CD8-positive, alpha-beta memory T cell (primary cell): Measurements from ENCODE around the gene TTC9B. TPM values are rescaled to one million over a fixed set of nuclear protein-coding genes. Genes with fewer than 3 reads are reported as not detected.

Experiments used
- CTCF ChIA-PET: fragments of 350-600 bp; sonication (Branson Sonifier 250); formaldehyde crosslinking; loops from one replicate; lab custom pipeline; 2021; ENCODE audit warnings: antibody characterized with exemption; lab: Charles Lee
- POLR2A ChIA-PET: fragments of 350-600 bp; sonication (Branson Sonifier 250); formaldehyde crosslinking; loops from one replicate; lab custom pipeline; 2021; ENCODE audit warnings: antibody characterized with exemption; lab: Charles Lee
- DNase-seq, 5 donors: peaks; one replicate each; pipeline versions ENCODE4 v3.0.0 to v3.0.0-alpha.2; 2020 to 2022; ENCODE audit warnings: mixed read lengths in 1 of 5
- H3K27ac ChIP-seq: one replicate; pipeline ENCODE4 v1.7.0; 2013; ENCODE audit warnings: low read depth, mild to moderate bottlenecking, low read length, moderate library complexity
- H3K27me3 ChIP-seq: 2 replicates; pipeline ENCODE4 v1.7.0; 2013; ENCODE audit warnings: low read length, mild to moderate bottlenecking; ENCODE audit not compliant: insufficient read depth, poor library complexity, severe bottlenecking
- H3K36me3 ChIP-seq: 2 replicates; pipeline ENCODE4 v1.7.0; 2013; ENCODE audit warnings: mild to moderate bottlenecking, low read length, moderate library complexity; ENCODE audit not compliant: insufficient read depth
- H3K4me1 ChIP-seq: 2 replicates; pipeline ENCODE4 v1.7.0; 2013; ENCODE audit warnings: mild to moderate bottlenecking, low read length, moderate library complexity; ENCODE audit not compliant: insufficient read depth
- H3K4me3 ChIP-seq: 2 replicates; pipeline ENCODE4 v1.7.0; 2013; ENCODE audit warnings: mild to moderate bottlenecking, low read length
- H3K9me3 ChIP-seq: 2 replicates; pipeline ENCODE4 v1.7.0; 2013; ENCODE audit warnings: mild to moderate bottlenecking, low read length
- H3K27ac Mint-ChIP-seq, 8 donors: one replicate each; pipeline ENCODE4 v1.8.0; 2020 to 2021; ENCODE audit warnings: mixed read lengths in 8 of 8, mild to moderate bottlenecking in 6 of 8, inconsistent platforms in 3 of 8, moderate library complexity in 3 of 8
- H3K27me3 Mint-ChIP-seq, 2 donors: one replicate each; pipeline ENCODE4 v1.8.0; 2020 to 2021; ENCODE audit warnings: mixed read lengths in 2 of 2, mild to moderate bottlenecking in 1 of 2, moderate library complexity in 1 of 2
- H3K36me3 Mint-ChIP-seq, 3 donors: one replicate each; pipeline ENCODE4 v1.8.0; 2020 to 2021; ENCODE audit warnings: mixed read lengths in 3 of 3, inconsistent platforms in 1 of 3, mild to moderate bottlenecking in 1 of 3
- H3K4me1 Mint-ChIP-seq, 3 donors: one replicate each; pipeline ENCODE4 v1.8.0; 2020 to 2021; ENCODE audit warnings: mixed read lengths in 3 of 3, inconsistent platforms in 1 of 3, mild to moderate bottlenecking in 1 of 3
- H3K4me3 Mint-ChIP-seq, 7 donors: one replicate each; pipeline ENCODE4 v1.8.0; 2020 to 2021; ENCODE audit warnings: mixed read lengths in 7 of 7, mild to moderate bottlenecking in 6 of 7, moderate library complexity in 4 of 7, inconsistent platforms in 2 of 7
- H3K9me3 Mint-ChIP-seq, 5 donors: one replicate each; pipeline ENCODE4 v1.8.0; 2020 to 2022; ENCODE audit warnings: mixed read lengths in 5 of 5, mild to moderate bottlenecking in 3 of 5, moderate library complexity in 2 of 5, inconsistent platforms in 1 of 5
- polyA plus RNA-seq: library from polyadenylated mRNA; unstranded; fragments of 300-500 nt; fragmentation: Illumina TruSeq; gene quantifications from one replicate; pipeline ENCODE4 v1.2.3, GENCODE V29; 2021
- total RNA-seq, 2 experiments: library from RNA; stranded (reverse); gene quantifications; one replicate each; pipeline ENCODE4 v1.2.3, GENCODE V29; 2021

TTC9B gene
- total RNA-seq, result not detected
- polyA plus RNA-seq, result not detected

GRCh38 chr19:40217934-40218890, at the start of gene TTC9B:
TTC9B (minus strand) TSS chr19:40218384; CDS start chr19:40218381, 3 bp downstream.
- Mint-ChIP-seq H3K27me3 (peaks cover 35 to 45% of the 10 kb centered on the region in 2 donors), H3K4me1 (peaks cover 6 to 8% (median 8%) of the 10 kb centered on the region in 3 donors), H3K36me3 (peaks cover 0 to 6% (median 0%) of the 10 kb centered on the region in 3 donors), H3K9me3 (peaks cover 0 to 6% (median 0%) of the 10 kb centered on the region in 5 donors), H3K27ac (peak within 1 kb of the TSS in 2 of 8 donors; percentile 28 to 41), H3K4me3 (peak within 1 kb of the TSS in 3 of 7 donors; percentile 17 to 57 (median 27))
- Histone ChIP-seq H3K4me3 (no peak within 1 kb of the TSS), H3K4me1 (peaks cover 6% of the 10 kb centered on the region), H3K27ac (no peak within 1 kb of the TSS), H3K27me3 (peaks cover 23% of the 10 kb centered on the region), H3K36me3 (no peaks in the 10 kb centered on the region), H3K9me3 (no peaks in the 10 kb centered on the region)
- peak; percentile 24 to 66 (median 50) for DNase-seq
- CTCF ChIA-PET, result interaction anchor here (1.1 to 1.4 kb wide), 4 partner anchors 28 to 78 kb away, joined by 3 to 5 read pairs (median 3); no protein-coding TSS in a partner anchor
- POLR2A ChIA-PET, result no interaction called here

- ChIA-PET POLR2A (no interaction called here), CTCF (no interaction called here)
- Mint-ChIP-seq H3K27me3 (no peaks in the 10 kb centered on the region), H3K4me1 (peaks cover 28 to 52% (median 35%) of the 10 kb centered on the region in 3 donors), H3K27ac (peak overlapping the region in 5 of 8 donors; percentile 2 to 79 (median 63)), H3K4me3 (no peak overlapping the region), H3K9me3 (no peaks in the 10 kb centered on the region), H3K36me3 (peaks cover 0 to 72% (median 11%) of the 10 kb centered on the region in 3 donors)
- DNase-seq, result no peak
- no peaks in the 10 kb centered on the region for H3K27me3 ChIP-seq
- no peak overlapping the region for H3K4me3 ChIP-seq
- peaks cover 8% of the 10 kb centered on the region for H3K36me3 ChIP-seq
- H3K4me1 ChIP-seq, result peaks cover 9% of the 10 kb centered on the region
- peak overlapping the region; percentile 43 for H3K27ac ChIP-seq
- H3K9me3 ChIP-seq, result no peaks in the 10 kb centered on the region
Measured at GRCh38 chr19:40267601-40267997, 49.4 kb upstream of the TTC9B start.

GRCh38 chr19:40266912-40267600, 48.9 kb upstream of the TTC9B start:
- no peaks in the 10 kb centered on the region for H3K9me3 ChIP-seq
- Mint-ChIP-seq H3K9me3 (no peaks in the 10 kb centered on the region), H3K36me3 (peaks cover 0 to 71% (median 9%) of the 10 kb centered on the region in 3 donors), H3K4me1 (peaks cover 23 to 52% (median 30%) of the 10 kb centered on the region in 3 donors), H3K4me3 (no peak overlapping the region), H3K27me3 (no peaks in the 10 kb centered on the region), H3K27ac (peak overlapping the region in 3 of 8 donors; percentile 2 to 63 (median 16))
- peaks cover 12% of the 10 kb centered on the region for H3K36me3 ChIP-seq
- H3K4me3 ChIP-seq, result no peak overlapping the region
- ChIA-PET CTCF (no interaction called here), POLR2A (interaction anchor here (0.6 kb wide), 1 partner anchor 257 kb away, joined by 4 read pairs; no protein-coding TSS in a partner anchor)
- peaks cover 6% of the 10 kb centered on the region for H3K4me1 ChIP-seq
- H3K27me3 ChIP-seq, result no peaks in the 10 kb centered on the region
- DNase-seq, result no peak
- H3K27ac ChIP-seq, result no peak overlapping the region

GRCh38 chr19:40266119-40266518, 47.9 kb upstream of the TTC9B start:
- Mint-ChIP-seq H3K4me3 (no peak overlapping the region), H3K27ac (no peak overlapping the region), H3K4me1 (peaks cover 25 to 50% (median 32%) of the 10 kb centered on the region in 3 donors), H3K27me3 (no peaks in the 10 kb centered on the region), H3K36me3 (peaks cover 0 to 74% (median 11%) of the 10 kb centered on the region in 3 donors), H3K9me3 (no peaks in the 10 kb centered on the region)
- ChIA-PET CTCF (no interaction called here), POLR2A (no interaction called here)
- peaks cover 12% of the 10 kb centered on the region for H3K36me3 ChIP-seq
- H3K9me3 ChIP-seq, result no peaks in the 10 kb centered on the region
- H3K27ac ChIP-seq, result no peak overlapping the region
- DNase-seq, result no peak
- no peak overlapping the region for H3K4me3 ChIP-seq
- H3K27me3 ChIP-seq, result no peaks in the 10 kb centered on the region
- no peaks in the 10 kb centered on the region for H3K4me1 ChIP-seq

GRCh38 chr19:40265763-40266099, 47.5 kb upstream of the TTC9B start:
- H3K27me3 Mint-ChIP-seq, result no peaks in the 10 kb centered on the region

GRCh38 chr19:40265055-40265762, 47.0 kb upstream of the TTC9B start:
- Histone ChIP-seq H3K27ac (no peak overlapping the region), H3K4me3 (no peak overlapping the region), H3K27me3 (no peaks in the 10 kb centered on the region), H3K9me3 (no peaks in the 10 kb centered on the region), H3K36me3 (peaks cover 12% of the 10 kb centered on the region), H3K4me1 (no peaks in the 10 kb centered on the region)
- DNase-seq, result peak in 1 of 5 donors; percentile 31
- no peaks in the 10 kb centered on the region for H3K27me3 Mint-ChIP-seq
- H3K9me3 Mint-ChIP-seq, result no peaks in the 10 kb centered on the region
- peak overlapping the region in 4 of 8 donors; percentile 8 to 62 (median 32) for H3K27ac Mint-ChIP-seq
- H3K4me1 Mint-ChIP-seq, result peaks cover 25 to 50% (median 31%) of the 10 kb centered on the region in 3 donors
- H3K4me3 Mint-ChIP-seq, result peak overlapping the region in 1 of 7 donors; percentile 33
- POLR2A ChIA-PET, result no interaction called here
- peaks cover 0 to 75% (median 11%) of the 10 kb centered on the region in 3 donors for H3K36me3 Mint-ChIP-seq
- CTCF ChIA-PET, result interaction anchor here (1.1 kb wide), 1 partner anchor 125 kb away, joined by 3 read pairs; no protein-coding TSS in a partner anchor

More at GRCh38 chr19:40265763-40266099, 47.5 kb upstream of the TTC9B start:
- Mint-ChIP-seq H3K9me3 (no peaks in the 10 kb centered on the region), H3K36me3 (peaks cover 0 to 77% (median 11%) of the 10 kb centered on the region in 3 donors), H3K4me3 (peak overlapping the region in 1 of 7 donors; percentile 69), H3K27ac (peak overlapping the region in 1 of 8 donors; percentile 53), H3K4me1 (peaks cover 25 to 53% (median 33%) of the 10 kb centered on the region in 3 donors)
- Histone ChIP-seq H3K36me3 (peaks cover 12% of the 10 kb centered on the region), H3K9me3 (no peaks in the 10 kb centered on the region), H3K4me3 (no peak overlapping the region), H3K27me3 (no peaks in the 10 kb centered on the region), H3K27ac (no peak overlapping the region), H3K4me1 (no peaks in the 10 kb centered on the region)
- CTCF ChIA-PET, result no interaction called here
- DNase-seq, result no peak
- POLR2A ChIA-PET, result no interaction called here

GRCh38 chr19:40264314-40265054, 46.3 kb upstream of the TTC9B start:
- H3K4me1 Mint-ChIP-seq, result peaks cover 28 to 50% (median 31%) of the 10 kb centered on the region in 3 donors
- H3K9me3 Mint-ChIP-seq, result no peaks in the 10 kb centered on the region
- peak overlapping the region in 3 of 8 donors; percentile 8 to 62 (median 12) for H3K27ac Mint-ChIP-seq
- H3K9me3 ChIP-seq, result no peaks in the 10 kb centered on the region
- no peaks in the 10 kb centered on the region for H3K27me3 ChIP-seq
- ChIA-PET CTCF (interaction anchor here (1.1 kb wide), 1 partner anchor 125 kb away, joined by 3 read pairs; no protein-coding TSS in a partner anchor), POLR2A (no interaction called here)
- H3K4me3 Mint-ChIP-seq, result no peak overlapping the region
- peaks cover 0 to 71% (median 11%) of the 10 kb centered on the region in 3 donors for H3K36me3 Mint-ChIP-seq
- no peak overlapping the region for H3K4me3 ChIP-seq
- H3K36me3 ChIP-seq, result peaks cover 12% of the 10 kb centered on the region
- no peak overlapping the region for H3K27ac ChIP-seq
- peak in 1 of 5 donors; percentile 9 for DNase-seq
- no peaks in the 10 kb centered on the region for H3K4me1 ChIP-seq
- H3K27me3 Mint-ChIP-seq, result no peaks in the 10 kb centered on the region
